Activated CD4-positive, CD25-positive, alpha-beta regulatory T cell treated with anti-CD3 and anti-CD28 coated beads, Interleukin-2, amount 50 U/mL, for 24 hours (primary cell): ENCODE measurements around the gene FGFBP1.

Experiments
- ATAC-seq, 2 donors: fragments of 150-1000 bp; cut with Tn5 transposase; one replicate each; pipeline ENCODE4 v1.10.0; 2021; ENCODE audit warnings: mild to moderate bottlenecking in 1 of 2, moderate library complexity in 1 of 2

FGFBP1 gene

GRCh38 chr4:15938640-15939039 lies at the start of gene FGFBP1:
FGFBP1 (minus strand) TSS chr4:15938740; CDS start chr4:15936632, 2,108 bp downstream.
- no peak for ATAC-seq

DNA sequence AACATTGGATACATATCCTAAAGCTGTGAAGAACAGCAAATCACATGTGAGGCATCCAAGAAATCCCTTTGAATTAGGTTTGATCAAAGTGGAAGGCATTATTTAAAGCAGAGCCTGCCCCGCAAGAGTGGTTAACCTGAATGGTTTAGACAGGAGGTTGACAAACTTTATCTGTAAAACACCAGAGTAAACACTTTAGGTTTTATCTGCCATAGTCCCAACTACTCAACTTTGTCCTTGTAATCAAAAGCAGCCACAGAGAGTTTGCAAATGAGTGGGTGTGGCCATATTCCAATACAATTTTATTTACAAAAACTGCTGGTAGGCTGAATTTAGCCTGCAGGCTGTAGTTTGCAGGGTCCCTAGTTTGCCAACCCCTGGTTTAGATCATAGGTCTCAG lies 49.7 kb upstream of the FGFBP1 start:
- ATAC-seq = no peak

DNA sequence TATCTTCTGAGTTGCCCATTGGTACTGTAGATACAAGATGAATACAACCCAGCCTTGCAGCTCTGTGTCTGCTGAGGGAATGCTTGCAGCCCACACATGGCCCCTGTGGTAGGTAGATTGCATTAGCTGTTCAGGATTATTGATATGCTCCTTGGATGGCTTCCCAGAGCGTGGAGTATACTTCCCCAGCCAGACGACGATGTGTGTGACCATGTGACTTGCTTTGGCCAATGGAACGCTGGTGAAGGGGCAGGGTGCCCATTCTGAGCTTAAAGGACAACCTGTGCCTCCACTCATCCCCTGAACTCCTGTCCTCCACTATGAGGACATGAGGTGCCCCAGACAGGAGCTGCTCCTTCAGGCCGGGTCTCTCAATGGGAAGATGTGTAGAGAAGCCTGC lies 48.4 kb upstream of the FGFBP1 start:
- ATAC-seq = no peak

DNA sequence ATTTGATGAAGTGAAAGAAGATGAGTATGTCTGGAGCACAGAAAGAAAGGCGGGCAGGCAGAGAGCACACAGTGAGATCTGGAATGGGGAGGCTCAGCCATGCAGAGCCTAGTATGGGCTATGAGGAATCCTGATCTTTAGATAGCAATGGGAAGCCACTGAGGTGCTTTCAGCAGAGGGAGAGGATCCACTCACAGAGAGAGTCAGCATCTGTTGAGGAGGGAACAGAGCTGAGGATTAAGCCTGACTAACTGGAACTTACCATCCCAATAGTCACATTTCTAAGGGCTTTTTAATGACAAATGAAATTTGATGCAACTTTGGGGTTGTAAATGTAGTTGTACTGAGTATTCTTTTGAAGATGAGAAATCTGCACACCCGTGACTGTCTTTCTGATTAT lies 45.1 kb upstream of the FGFBP1 start:
- ATAC-seq = no peak

DNA sequence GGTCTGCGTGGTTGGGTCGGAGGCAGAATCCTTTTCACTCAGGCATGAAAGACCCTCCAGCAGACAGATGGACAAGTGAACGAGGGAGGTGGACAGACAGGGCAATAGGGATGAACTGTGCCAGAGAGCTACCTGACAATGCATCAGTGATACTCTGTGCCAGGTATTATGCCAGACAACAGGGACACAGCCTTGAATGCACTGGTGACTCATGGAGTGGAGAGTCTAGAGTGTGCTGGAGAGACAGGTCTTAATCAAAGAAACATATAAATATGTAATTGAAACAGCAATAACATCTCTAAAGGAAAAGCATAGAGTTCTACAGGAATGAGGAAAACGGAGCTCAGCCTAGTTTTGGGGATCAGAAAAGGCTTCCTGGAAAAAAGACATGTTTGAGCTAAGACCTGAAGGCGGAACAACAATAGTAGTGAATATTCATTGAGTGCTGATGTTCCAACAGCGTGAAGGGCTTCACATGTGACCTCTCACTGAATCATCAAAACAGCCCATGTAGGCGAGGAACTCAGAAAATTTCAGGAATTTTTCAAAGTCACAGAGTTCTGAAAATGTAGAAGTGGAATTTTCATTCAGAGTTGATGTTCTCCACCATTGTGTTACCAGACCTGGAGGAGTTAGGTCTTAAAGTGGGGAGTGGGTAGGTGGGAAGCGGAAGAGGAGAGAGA lies 44.4 kb upstream of the FGFBP1 start:
- ATAC-seq = no peak

DNA sequence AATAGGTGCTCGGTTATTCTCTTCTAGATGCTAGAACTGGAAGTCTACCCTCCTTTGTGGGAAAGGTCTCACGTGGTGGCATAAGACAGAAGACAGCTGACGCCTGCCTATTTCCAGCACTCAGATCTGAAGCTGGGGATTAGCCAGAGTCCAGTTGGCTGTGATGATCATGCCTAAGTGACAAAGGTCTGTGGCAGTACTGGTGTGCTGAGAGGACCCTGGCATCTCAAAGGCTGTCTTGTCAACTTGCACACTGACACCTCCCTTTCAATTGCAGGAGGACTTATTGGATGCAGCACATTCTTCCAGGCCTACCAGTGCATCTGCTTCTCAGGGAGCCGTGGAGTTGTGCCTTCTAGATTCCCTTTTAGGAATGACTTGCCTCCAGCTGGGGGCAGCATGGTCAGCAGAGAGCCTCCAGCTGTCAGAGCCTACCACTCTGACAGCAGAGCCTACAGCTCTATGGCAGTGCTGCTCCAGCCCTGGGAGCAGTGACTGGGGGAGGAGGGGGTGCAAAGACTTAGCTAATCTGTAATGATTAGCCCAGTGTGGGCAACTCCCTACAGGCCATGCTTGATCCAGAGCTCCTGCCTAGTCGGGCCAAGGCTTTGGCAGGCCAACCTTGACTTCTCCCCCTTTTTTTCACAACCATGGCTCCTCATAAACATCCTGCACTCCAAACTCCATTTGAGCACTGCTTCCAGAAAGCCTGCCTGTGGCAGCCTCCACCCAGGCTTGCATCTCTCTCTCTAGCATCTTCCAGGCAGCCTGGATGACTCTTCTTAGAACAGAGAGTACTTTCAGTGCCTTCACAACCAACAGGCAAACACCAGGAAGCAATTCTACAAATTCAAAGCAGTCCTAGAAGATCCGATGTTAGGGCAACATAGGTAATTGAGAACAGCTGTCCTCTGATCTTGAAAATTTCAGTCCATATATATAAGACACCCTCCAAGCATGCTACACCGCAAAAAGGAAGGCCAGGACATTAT lies 38.2 kb upstream of the FGFBP1 start:
- no peak for ATAC-seq

- ATAC-seq = no peak
These were observed 32.7 kb upstream of the FGFBP1 start for GRCh38 chr4:15971068-15971801.

DNA sequence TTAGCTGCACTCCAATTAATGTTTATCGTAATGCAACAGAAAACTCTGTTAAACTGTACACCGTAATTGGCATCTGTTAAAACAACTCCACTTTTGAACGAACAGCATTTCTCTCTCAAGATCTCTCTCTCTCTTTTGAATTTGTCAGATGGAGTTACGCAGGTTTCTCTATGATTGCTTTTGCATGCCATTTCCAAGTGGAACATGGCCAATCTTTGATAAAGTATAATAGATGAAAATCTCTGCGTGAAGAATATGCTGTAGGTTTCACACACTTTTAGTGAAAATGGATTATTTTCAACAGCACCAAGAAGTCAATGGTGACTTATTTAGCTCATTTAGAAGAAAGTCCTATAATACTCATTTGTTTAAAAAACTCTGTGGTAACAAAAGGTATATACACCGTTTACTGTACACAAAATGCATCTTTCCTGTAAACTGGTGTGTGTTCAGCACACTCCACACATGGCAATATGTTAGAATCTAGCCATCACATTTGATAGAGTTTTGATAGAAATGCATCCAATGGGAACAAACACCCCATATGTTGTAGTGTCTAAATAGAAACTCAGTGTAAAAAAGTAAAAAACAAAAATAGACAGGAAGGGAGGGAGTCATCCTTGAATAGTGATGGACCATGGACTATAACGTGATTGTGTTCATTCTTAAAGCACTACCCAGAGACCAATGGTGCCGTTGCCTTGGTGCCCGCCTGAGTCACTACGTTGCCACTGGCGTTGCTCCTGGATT lies 30.2 kb upstream of the FGFBP1 start:
- no peak for ATAC-seq

DNA sequence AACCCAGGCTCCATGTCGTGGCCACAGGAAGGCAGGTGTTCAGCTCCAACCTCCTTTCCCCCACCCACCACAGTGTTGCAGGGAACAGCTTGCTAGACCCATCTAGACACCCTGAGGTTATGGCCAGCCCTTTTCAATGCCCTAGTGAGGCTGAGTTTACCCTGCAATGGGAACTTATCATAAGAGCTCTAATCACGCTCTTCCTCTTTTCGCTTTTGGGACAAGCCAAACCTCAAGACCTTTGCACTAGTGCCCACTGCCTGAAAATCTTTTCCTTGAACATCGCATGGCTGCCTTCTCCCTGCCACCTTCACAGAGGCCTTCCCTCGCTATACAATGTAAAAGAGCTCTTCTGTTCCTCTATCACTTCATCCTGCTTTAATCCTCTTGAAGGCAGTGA lies 26.8 kb upstream of the FGFBP1 start:
- no peak for ATAC-seq

DNA sequence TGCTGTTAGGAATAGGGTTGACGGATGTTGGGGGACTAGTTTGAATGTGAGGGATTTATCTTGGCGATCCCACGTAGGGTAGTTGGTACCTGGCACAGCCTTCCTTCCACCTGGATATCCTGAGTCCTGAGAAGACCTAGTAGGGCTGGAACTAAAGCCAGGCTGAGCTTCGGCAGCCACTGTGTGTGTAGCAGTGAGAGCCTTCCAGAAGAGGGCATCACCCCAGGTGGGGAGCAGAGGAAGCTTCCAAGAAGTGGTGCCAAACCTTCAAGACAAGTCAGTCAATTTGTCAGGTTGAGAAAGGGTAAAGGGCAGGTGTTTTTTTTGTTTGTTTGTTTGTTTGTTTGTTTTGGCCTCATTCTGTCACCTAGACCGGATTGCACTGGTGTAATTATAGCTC lies 25.6 kb upstream of the FGFBP1 start:
- no peak for ATAC-seq

DNA sequence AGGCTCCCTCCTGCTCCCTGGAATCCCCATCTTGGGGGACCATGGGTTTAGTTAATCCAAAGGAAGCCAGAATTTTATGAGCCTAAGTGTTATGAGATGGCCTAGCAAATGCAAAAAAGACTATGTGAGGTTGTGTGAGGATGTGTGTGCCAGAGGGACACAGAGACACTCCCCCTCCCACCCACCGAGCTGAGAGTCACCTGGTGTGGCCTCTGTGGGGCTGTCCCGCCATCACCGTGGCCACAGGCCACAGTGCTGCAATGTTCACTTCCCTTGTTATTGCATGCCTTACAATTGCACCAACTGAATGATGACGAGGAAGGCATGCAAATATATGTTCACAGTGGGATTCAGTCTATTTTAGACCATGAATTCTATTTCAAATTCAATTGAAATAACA lies 25.0 kb upstream of the FGFBP1 start:
- peak; percentile 66 to 80 for ATAC-seq

- ATAC-seq = peak in 1 of 2 donors; percentile 49
These were observed 24.5 kb upstream of the FGFBP1 start, which contains the start of gene FGFBP2 for GRCh38 chr4:15963001-15963451. FGFBP2 (minus strand) TSS chr4:15963175; CDS start chr4:15963129, 46 bp downstream.

DNA sequence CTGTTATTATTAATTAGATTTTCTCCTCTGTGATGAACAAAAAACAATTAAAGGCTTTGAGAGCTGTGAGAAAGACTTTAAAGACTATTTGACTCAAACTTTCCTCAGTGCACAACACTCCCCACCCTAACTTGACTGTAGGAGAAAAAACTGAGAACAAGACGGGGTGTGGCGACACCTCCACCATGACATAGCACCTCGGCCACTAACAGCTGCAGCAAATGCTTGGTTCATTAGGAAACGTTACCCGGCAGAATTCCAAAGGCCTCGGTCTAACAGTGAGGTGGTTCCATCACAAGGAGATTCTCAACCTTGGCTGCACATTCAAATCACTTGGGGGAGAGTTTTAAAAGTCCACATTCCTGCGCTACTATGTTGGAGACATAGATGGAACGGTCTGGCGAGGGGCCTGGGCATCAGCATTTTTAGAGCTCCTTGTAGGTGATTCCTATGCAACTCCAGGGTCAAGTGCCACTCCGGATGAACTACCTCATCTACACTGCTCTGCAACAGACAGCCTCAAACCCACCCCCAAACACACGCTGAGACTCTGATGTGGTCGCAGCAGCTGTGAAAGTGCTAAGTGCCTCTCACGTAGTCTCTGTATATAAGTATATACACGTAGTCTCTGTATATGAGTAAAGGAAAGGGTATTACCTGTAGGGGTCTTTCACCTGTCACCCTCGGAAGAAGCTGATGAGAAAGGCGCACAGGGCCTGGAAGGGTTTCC lies 23.4 kb upstream of the FGFBP1 start:
- ATAC-seq = no peak

DNA sequence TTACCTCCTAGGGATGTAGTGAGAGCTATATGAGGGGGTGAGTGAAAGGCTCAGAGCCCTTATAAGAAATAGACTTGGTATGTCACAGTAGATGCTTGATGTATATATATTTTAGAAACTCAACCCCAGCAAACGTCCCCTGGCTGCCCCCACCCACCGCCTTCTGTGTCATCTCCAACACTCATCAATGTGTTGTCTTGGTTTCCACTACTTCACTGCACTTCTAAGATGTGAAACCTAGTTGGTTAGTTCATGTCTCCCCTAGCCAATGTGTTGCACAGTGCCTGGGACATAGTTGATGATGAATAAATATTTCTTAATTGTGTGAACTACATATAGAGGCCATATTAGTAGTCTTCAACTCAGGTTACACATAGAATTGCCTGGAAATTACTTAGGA lies 20.0 kb upstream of the FGFBP1 start:
- ATAC-seq = no peak

- peak; percentile 58 to 68 for ATAC-seq
These were observed 17.8 kb upstream of the FGFBP1 start for GRCh38 chr4:15956179-15956850.

- ATAC-seq = no peak
These were observed 17.1 kb upstream of the FGFBP1 start for GRCh38 chr4:15955670-15956069.

- ATAC-seq = no peak
These were observed 15.1 kb upstream of the FGFBP1 start for GRCh38 chr4:15953625-15954024.

GRCh38 chr4:15951781-15952180 lies 13.2 kb upstream of the FGFBP1 start:
- no peak for ATAC-seq

GRCh38 chr4:15948826-15949225 lies 10.3 kb upstream of the FGFBP1 start:
- no peak for ATAC-seq

DNA sequence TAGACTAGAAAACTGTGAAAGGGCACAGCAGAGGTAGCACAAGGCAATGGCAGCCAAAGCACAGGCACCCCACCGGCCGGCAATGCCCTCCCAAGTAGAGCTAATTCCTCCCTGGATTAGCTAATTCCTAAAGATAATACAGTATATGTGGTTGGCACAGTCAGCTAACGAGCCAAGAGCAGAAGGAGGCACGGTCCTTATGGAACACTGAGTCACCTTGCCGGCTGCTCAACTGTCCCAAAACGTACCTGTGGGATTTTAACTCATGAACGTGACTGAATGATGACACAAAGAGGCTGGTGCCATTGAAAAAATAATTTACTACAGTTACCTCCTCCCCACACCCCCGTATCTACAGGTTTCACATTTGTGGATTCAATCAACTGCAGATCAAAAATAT lies 9.1 kb upstream of the FGFBP1 start:
- ATAC-seq = no peak

GRCh38 chr4:15945516-15945915 lies 7.0 kb upstream of the FGFBP1 start:
- ATAC-seq = no peak
